Activated CD4-positive, alpha-beta T cell treated with anti-CD3 and anti-CD28 coated beads, Interleukin-2, amount 50 U/mL, for 24 hours (primary cell): Measurements from ENCODE around the gene GPR42.
A peak's percentile ranks its signal among the peaks of the same experiment; 100 is the strongest.
"Not testable (repeated sequence)": the region's sequence is repeated elsewhere in the genome, so short reads cannot be mapped to it uniquely, and the experiment has no call there.

ENCODE experiments used
- DNase-seq, 2 donors: peaks; one replicate each; pipeline ENCODE4 v3.0.0-alpha.2; 2020; ENCODE audit warnings: low read depth in 1 of 2, low spot score in 1 of 2

GPR42 gene

DNA sequence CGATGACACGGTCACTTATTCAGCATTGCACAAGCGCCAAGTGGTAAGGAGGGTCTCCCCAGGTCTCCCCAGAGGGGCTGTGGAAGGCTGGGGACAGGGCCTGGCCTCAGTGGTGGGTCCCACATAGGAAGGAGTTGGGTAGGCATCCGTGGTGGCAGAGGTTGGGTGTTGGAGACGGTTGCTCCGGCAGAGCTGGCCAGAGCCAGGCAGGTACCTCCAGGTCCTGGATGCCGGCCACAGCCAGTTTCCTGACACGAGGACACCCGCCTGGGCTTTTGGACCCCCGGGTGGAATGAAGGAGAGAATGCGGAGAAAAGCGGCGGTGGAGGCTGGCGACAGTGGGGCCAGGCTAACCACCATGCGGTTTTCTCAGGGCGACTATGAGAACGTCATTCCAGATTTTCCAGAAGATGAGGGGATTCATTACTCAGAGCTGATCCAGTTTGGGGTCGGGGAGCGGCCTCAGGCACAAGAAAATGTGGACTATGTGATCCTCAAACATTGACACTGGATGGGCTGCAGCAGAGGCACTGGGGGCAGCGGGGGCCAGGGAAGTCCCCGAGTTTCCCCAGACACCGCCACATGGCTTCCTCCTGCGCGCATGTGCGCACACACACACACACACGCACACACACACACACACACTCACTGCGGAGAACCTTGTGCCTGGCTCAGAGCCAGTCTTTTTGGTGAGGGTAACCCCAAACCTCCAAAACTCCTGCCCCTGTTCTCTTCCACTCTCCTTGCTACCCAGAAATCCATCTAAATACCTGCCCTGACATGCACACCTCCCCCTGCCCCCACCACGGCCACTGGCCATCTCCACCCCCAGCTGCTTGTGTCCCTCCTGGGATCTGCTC lies 24.4 kb upstream of the GPR42 start:
- DNase-seq, result peak in 1 of 2 donors; percentile 37

DNA sequence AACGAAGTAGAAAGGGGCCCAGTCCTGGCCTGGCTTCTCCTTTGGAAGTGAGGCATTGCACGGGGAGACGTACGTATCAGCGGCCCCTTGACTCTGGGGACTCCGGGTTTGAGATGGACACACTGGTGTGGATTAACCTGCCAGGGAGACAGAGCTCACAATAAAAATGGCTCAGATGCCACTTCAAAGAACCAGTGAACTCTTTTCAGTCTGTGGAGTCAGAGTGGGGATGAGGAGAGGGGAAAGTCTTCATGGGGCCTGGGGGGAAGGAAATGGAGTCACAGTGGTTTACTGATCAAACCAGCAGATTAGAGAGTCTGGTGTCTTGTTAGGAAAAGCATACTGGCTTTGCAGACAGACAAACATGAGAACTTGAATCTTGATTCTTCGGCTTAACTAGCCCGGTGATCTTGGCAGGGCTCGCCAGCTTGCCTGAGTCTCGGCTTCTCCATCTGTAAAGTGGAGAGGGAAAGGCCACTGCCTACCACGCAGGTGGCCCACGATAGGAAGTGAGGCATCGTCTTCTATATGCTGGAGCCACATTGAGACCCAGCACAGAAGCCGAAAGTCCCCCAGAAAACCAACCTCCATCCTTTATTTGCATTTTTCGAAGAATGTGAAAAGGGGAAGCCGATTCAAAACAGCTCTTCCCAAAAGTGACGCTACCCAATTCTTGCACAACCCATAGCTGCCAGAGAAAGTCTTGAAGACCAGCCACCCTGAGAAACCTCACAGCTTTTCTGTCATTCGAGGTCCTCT lies 23.5 kb upstream of the GPR42 start, which contains the start of gene FFAR1:
TSS of gene FFAR1 (plus strand) at position 732 of the 759 bp plus-strand sequence. CDS start 3,650 bp downstream, outside the sequence.
- DNase-seq, result peak in 1 of 2 donors; percentile 51

DNA sequence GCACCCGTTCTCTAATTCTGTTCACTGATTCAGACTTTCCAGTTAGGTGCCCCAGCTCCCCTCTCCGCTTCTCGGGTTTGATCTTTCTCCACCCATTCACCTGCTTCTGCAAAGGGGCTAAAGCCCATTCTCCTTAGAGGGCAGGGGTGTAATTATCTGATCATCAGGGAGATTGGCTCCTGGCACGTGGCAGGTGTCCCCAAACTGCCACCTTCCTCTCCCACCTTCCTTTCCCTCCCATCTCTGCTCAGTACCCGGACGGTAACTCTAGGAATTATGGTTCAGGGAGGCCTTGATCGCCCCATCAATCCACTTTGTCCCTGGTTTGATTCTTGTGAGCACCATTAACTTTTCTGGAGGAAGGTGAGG lies 23.0 kb upstream of the GPR42 start:
- DNase-seq, result no peak

DNA sequence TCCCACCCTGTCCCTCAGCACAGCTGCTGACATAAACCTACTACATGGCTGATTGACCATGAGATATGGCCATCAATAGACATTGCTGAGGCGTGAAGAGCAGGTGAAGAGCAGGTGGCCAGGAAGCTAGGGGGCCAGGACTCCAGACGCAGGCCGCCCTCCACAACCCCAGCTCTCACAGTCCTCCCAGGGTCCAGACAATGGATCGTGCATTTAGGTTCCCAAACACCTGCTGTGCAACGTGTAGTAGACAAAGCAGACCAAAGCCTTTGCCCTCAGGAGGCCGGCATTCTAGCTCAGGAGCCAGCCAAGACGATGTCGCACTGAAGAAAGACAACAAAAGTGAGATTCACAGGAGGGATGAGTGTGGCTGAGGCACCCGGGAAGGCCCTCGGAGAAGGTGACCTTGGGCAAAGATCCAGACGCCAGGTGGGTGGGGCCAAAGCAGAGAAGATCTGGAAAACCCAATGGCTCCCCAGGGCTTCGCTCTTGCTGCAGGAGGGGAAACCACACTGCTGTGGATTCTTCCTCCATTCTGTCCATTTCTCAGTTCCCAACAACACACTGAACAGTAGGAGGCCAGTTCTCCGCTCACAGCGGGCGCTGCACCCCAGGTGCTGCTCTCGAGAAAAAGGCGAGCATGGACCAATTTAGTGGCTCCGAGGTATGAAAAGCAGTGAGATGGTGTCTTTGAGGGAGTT lies 21.8 kb upstream of the GPR42 start:
- no peak for DNase-seq

DNA sequence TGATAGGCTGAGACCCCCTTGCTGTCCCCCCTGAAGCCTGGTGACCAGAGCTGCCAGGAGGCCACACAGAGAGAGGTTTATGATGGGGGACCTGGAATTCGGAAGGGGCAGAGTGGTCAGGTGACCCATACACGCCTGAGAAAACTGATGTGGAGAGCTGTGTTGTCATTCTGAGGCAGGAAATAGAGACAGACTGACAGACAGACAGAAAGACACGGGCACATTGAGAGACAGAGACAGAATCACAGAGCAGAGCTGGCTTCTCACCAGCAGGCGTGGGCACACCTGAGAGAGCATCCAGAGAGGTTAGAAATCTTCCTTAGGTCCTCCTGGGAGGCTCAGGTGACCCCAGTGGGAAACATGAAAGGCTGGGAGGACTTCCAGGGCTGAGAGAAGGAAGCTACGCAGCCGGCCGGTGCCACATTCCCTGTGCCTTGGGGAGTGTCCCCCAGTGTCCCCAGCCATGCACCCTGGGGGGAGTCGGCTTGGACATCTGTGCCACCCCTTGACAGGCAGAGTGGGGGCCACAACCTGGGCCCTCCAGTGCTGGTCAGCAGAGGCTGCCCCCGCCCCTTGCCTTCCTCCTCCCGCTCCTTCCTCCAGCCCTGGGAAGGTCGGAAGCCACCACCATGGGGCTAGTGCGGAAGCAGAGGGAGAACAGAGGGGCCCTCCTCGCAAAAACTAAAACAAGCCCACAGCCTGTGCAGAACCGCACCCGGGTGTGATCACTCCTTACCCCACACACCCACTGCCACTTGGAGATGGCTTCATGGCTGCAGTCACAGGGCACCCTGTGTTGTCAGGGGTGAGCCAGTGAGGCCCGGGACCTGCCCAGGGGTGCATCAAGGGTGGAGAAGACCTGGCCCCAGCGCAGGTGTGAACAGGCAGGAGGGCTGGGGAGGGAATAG lies 21.0 kb upstream of the GPR42 start:
- no peak for DNase-seq

DNA sequence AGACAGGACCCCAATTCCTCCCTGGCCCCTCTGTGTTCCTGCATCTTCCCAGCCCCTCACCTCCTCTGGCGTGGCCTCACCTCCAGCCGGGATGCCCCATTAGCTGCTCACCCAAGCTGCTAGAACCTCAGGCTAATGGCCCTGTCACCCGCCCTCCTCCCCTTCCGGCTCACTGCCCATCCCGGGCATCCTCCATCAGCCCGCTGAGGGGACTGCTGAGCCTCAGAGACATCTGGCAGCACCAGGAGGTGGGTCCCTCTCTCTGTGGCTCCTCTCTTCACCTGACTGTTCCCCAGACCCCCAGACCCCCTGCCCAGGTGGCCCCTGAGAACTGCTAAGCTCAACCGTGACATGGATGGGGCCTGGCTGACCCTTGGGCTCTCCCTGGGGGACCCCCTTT lies 20.3 kb upstream of the GPR42 start:
- DNase-seq, result no peak

DNA sequence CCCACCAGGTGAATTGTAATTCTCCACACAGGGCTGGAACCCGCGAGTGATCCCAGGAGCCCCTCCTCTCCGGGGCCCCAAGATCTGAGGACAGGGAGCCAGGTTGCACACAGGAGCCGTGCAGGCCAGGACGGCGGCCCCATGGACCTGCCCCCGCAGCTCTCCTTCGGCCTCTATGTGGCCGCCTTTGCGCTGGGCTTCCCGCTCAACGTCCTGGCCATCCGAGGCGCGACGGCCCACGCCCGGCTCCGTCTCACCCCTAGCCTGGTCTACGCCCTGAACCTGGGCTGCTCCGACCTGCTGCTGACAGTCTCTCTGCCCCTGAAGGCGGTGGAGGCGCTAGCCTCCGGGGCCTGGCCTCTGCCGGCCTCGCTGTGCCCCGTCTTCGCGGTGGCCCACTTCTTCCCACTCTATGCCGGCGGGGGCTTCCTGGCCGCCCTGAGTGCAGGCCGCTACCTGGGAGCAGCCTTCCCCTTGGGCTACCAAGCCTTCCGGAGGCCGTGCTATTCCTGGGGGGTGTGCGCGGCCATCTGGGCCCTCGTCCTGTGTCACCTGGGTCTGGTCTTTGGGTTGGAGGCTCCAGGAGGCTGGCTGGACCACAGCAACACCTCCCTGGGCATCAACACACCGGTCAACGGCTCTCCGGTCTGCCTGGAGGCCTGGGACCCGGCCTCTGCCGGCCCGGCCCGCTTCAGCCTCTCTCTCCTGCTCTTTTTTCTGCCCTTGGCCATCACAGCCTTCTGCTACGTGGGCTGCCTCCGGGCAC lies 19.3 kb upstream of the GPR42 start:
- DNase-seq, result no peak

DNA sequence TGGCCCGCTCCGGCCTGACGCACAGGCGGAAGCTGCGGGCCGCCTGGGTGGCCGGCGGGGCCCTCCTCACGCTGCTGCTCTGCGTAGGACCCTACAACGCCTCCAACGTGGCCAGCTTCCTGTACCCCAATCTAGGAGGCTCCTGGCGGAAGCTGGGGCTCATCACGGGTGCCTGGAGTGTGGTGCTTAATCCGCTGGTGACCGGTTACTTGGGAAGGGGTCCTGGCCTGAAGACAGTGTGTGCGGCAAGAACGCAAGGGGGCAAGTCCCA lies 18.8 kb upstream of the GPR42 start:
- no peak for DNase-seq

DNA sequence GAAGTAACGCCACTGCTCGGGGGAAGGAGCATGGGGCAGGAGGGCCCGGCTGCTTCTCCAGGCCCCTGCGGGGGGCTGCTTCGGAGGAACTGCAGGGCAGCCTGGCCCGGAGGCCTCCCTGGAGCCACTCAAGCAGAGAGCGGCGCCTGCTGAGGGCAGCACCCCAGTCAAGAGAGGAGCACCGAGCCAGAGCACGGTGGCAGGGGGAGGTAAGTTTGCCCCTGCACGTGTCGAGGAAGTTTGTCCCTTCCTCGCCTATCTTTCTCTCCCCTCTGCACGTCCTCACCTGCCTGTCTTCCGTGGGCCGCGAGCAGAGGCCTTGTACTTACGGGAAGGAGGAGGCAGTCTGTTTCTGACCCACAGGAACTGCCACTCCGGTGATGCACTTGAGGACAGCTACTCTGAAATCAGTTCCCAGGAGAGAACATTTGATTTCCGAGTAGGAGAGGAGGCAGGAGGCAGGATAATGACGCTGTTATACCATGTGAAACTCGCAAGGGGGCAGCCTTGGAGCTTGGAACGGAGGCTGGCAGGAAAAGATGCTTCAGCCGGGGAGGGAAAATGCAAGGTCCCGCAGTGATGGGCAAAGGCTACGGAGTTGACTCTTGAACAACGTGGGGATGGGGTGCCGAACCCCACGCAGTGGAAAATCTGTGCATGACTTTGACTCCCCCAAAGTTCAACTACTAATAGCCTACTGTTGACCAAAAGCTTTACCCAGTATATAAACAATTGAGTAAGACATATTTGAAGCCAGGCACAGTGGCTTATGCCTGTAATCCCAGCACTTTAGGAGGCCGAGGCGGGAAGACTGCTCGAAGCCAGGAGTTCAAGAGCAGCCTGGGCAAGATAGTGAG lies 18.2 kb upstream of the GPR42 start:
- peak in 1 of 2 donors; percentile 55 for DNase-seq

DNA sequence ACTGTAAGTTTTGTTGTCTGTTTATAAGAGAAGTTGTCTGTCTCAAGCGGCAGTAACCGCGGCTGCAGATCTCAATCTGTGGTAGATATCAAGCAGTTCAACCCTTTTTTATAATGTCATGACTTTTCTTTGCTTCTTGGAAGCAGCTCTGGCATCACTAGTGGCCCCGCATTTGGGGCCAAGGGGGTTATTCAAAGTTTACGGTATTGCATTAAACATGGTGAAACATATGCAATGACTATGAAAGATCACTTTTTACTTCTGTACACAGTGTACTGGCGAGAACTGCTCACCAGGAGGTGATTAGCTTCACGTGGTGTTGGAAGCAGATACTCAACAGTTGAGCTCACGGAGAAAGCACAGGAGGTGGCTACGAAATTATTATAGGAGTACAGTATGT lies 17.2 kb upstream of the GPR42 start:
- DNase-seq, result no peak

DNA sequence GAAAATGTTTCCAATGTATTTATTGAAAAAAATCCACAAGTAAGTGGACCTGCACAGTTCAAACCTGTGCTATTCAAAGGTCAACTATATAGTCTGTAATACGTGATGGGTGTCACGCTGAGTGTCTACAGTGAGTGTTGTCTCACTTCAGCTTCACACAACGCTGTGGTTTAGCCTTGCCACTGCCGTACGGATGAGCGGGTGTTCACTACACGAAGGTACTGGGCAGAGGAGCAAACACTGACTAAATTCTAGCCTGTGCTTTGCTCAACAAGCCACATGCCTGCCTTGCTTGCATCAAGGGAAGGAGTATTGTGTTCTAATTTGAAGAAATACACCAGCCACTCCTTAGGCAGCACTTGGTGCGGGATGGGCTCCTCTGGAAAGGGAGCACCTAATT lies 16.0 kb upstream of the GPR42 start:
- DNase-seq, result no peak

DNA sequence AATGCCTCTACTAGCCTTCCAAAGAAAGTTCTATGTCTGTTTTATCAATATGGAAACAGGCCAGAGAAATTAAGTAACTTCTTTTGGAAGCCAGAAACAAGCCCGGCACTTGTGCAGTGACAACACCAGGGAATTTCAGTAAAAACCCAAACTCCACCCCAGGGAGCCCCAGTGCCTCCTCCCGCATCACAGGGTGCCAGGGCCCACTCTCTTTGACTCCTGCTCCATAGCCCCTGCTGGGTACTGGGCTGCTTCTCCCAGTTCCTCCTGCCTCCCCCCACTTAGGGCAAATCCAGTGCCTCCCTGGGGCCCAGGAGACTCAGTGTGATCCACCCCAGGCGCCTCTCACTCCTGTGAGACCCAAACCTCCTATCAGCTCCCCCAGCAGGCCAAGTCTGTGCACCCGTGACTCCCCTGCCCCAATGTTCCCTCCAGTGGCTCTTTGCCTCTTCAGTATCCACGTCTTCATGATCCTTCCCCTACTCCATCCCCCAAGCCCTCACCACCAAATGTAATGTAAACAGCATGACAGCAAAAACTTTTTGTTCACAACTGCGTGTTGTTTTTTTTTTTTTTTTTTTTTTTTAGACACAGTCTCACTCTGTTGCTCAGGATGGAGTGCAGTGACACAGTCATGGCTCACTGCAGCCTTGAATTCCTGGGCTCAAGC lies 14.9 kb upstream of the GPR42 start:
- no peak for DNase-seq

DNA sequence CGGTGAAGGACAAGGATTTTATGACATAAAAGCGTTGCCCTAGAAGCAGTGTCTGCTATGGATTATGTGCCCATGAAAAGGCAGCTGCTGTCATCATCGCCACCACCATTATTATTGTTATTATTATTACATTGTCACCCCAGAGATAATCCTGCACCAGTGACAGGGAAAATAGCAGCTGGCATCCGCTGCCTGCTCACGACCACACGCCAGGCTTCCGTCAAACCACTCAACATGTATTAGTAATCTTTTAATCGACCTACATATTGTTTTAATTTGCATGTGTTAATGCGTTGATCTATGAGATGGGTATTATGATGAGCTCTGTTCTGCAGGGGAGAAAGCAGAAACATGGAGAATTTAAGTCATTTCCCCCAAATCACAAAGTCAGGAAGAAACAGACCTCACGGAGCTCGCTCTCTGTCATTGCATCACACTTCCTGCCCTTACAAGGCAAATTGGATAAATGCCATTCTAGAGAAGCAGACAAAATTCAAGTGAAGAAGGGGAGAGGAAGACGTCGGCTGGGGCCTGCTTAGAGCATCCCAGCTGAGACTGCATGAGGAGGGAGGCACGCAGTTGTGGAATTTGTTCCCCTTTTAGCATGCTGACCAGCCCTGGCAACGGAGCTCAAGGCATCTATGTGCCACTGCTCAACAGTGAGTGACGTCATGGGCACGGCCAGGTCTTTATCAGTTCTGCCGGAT lies 12.8 kb upstream of the GPR42 start, which contains the start of gene FFAR3:
TSS of gene FFAR3 (plus strand) at position 594 of the 707 bp plus-strand sequence. CDS start 431 bp downstream, outside the sequence.
- DNase-seq, result no peak

DNA sequence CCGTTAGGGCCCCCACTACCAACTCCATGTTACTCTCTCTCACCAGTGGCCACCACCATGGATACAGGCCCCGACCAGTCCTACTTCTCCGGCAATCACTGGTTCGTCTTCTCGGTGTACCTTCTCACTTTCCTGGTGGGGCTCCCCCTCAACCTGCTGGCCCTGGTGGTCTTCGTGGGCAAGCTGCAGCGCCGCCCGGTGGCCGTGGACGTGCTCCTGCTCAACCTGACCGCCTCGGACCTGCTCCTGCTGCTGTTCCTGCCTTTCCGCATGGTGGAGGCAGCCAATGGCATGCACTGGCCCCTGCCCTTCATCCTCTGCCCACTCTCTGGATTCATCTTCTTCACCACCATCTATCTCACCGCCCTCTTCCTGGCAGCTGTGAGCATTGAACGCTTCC lies 12.0 kb upstream of the GPR42 start:
- not testable (repeated sequence) for DNase-seq

DNA sequence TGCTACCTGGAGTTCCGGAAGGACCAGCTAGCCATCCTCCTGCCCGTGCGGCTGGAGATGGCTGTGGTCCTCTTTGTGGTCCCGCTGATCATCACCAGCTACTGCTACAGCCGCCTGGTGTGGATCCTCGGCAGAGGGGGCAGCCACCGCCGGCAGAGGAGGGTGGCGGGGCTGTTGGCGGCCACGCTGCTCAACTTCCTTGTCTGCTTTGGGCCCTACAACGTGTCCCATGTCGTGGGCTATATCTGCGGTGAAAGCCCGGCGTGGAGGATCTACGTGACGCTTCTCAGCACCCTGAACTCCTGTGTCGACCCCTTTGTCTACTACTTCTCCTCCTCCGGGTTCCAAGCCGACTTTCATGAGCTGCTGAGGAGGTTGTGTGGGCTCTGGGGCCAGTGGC lies 11.5 kb upstream of the GPR42 start:
- DNase-seq, result not testable (repeated sequence)

DNA sequence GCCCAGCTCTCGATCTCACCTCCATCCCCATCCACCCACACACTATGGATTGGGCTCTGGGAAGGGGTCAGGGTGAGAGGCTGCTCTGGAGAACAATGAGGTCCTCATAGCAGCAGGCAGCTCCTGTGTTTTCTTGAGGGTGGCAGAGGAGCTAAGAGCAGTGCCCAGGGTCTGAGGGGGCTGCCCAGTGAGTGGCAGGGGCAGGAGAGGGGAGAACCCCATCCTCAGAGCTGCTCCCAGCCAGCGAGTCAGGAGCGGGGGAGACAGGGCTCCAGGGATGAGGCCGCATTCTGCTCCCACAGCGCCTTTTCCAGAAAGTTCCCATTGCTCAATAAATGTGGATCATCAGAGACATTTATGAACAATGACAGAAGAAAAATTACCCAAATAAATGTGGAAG lies 10.8 kb upstream of the GPR42 start:
- not testable (repeated sequence) for DNase-seq

DNA sequence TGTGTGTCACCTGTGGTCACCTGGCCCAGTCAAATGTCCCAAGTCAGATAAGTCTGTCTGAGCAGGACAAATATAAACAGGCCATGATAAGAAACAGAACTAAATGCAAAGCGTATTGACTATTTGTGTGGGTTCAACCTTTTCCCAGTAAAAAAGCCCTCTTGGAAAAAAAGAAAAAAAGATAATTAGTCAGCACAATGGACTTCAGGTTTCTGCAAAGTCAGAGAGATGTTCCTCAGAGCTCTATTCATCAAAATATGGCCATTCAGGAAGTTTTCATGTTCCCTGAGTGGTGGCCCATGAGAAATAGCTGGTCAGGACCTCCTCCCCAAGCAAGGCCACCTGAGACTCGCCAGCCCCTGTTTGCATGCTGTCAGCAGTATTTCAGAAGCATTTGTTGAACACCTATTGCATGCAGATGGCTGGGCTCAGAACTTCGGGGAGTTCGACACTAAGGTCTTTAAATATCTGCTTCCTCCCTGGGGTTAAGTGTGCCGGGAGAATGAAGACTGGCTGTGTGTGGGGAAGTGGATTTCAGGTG lies 9.9 kb upstream of the GPR42 start:
- DNase-seq, result no peak
